Measurements from ENCODE around the gene C1QTNF1. TPM values are rescaled to one million over a fixed set of nuclear protein-coding genes. Genes with fewer than 3 reads are reported as not detected.

Gene C1QTNF1
- total and polyA plus RNA-seq, 9 of the 15 experiments (the other 6 are each of a cell fraction or from before 2014, with no cell fraction given), result 0.09 TPM; not detected in 8

DNA sequence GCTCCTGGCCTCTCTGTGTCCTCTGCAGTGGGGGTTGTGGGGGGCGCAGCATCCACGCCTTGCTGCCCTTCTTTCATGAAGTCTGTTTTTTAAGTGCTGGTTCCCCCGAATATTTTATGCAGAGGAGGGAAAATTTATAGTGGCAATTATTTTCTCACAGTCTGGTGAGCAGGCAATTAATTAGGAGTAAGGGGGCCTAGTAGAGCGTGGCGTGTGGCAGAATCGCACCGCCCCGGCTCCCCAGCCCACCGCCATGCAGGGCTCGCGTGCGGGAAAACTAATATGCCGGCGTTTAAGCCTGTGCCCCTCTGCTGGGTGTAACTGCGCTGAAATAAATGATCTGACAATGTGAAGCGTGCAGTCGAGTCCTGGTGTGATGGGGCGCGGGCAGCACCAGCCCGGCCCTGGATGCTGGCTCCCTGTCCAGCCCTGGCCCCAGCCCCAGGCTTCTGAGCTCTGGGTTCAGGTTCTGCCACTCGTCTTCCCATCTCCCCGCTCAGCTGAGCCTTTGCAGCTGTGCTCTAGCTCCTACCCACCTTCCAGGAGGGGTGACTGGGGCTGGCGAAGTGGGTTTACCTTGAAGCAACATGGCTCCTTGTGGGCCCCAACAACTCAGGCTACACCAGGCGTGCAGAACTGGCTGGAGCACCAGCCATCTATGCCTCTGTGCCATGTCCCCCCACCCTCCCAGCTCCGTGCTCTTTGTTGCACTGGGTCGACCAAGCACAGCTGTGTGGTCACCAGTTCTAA, 64.5 kb downstream of the C1QTNF1 start:
- Histone ChIP-seq H3K27ac (ENCODE audit: extremely low read depth, low read depth, low read length) (no peak overlapping the region), H3K36me3 (ENCODE audit: control insufficient read depth, insufficient read depth, low read length) (peaks cover 36% of the 10 kb centered on the region; the same call in 1 of the 3 replicates), H4K20me1 (replicated peaks; ENCODE audit: control insufficient read depth, insufficient read depth, low read length) (peaks cover 20% of the 10 kb centered on the region), H3K27me3 (ENCODE audit: control insufficient read depth in 2 of 2, insufficient read depth in 2 of 2, low read length in 2 of 2) (peaks cover 2 to 16% of the 10 kb centered on the region in 2 experiments; a peak in 3 of 5 replicates), H2AFZ (ENCODE audit: low read depth, low read length) (no peak overlapping the region), H3K9me1 (ENCODE audit: control insufficient read depth, insufficient read depth, low read length) (peaks cover 5% of the 10 kb centered on the region), H3K79me2 (ENCODE audit: control insufficient read depth, insufficient read depth, low read length) (no peaks in the 10 kb centered on the region), H3K9me3 (replicated peaks; ENCODE audit: control insufficient read depth, insufficient read depth, low read depth, low read length) (no peaks in the 10 kb centered on the region), H3K9ac (ENCODE audit: insufficient read depth in 1 of 2, low read depth in 2 of 2, low read length in 2 of 2) (no peak overlapping the region; a peak in 1 of 4 replicates), H3K4me1 (replicated peaks in 1 of 2; ENCODE audit: control insufficient read depth in 2 of 2, insufficient read depth in 2 of 2, low read length in 2 of 2) (peaks cover 0 to 35% of the 10 kb centered on the region in 2 experiments; a peak in 2 of 5 replicates), H3K4me3 (no peak overlapping the region), H3K4me2 (ENCODE audit: insufficient read depth, low read length) (no peak overlapping the region)
- ATAC-seq (no peak), DNase-seq (ENCODE audit: extremely low read depth in 1 of 4, low spot score in 3 of 4) (no peak), FAIRE-seq (no peak)
- intact Hi-C loops (cut with micrococcal nuclease), result no loop called here
- ChIA-PET CTCF (ENCODE audit: low intra/inter-chr PET ratio) (interaction anchor here (0.7 to 2.1 kb wide), 5 partner anchors 23 to 305 kb away, joined by 3 to 8 read pairs (median 5); no protein-coding TSS in a partner anchor), POLR2A (interaction anchor here (1.0 kb wide), 1 partner anchor 13 kb away, joined by 3 read pairs; the partner anchor contains the start of gene ENGASE)
- in situ Hi-C loops (cut with MboI), result no loop called here
- WGBS (ENCODE audit: insufficient coverage, low coverage, missing lambda C conversion rate), result 74% methylated on average over 24 of the region's 26 CpGs
- peak; percentile 43; the same call in 1 of the 2 replicates for TF ChIP-seq POLR2G (IDR thresholded peaks at IDR 0.05; ENCODE audit: low read depth, low read length)
- no peak for TF ChIP-seq ZNF224 (CRISPR knock-in tag; IDR thresholded peaks at IDR 0.05)
- peak; percentile 24; the same call in 1 of the 2 replicates for TF ChIP-seq RBFOX2 (IDR thresholded peaks at IDR 0.05; ENCODE audit: low read depth, low read length)
- no TSS peak for BruUV-seq (replicated peaks)

DNA sequence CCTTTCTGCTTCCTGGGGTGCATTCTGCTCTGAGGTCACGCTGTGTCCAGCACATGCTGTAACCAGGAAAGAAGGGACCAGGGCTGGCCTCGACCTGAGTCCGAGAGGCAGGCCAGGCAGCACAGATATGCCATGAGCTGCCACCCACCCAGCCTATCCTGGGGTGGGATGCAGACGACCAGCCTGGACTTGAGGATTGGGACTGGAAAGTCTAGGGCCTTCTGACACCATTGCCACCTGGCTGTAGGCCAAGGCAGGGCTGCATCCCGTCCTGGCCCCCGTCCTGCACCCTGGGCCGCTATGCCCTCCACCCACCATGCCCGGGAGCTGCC, 65.0 kb downstream of the C1QTNF1 start:
- Histone ChIP-seq H3K9me1 (ENCODE audit: control insufficient read depth, insufficient read depth, low read length) (peaks cover 5% of the 10 kb centered on the region), H3K36me3 (ENCODE audit: control insufficient read depth, insufficient read depth, low read length) (peaks cover 31% of the 10 kb centered on the region; the same call in 1 of the 3 replicates), H3K4me3 (no peak overlapping the region), H3K79me2 (ENCODE audit: control insufficient read depth, insufficient read depth, low read length) (no peaks in the 10 kb centered on the region), H2AFZ (ENCODE audit: low read depth, low read length) (no peak overlapping the region), H3K27me3 (ENCODE audit: control insufficient read depth in 2 of 2, insufficient read depth in 2 of 2, low read length in 2 of 2) (peaks cover 2 to 21% of the 10 kb centered on the region in 2 experiments; a peak in 3 of 5 replicates), H3K4me2 (ENCODE audit: insufficient read depth, low read length) (no peak overlapping the region), H4K20me1 (replicated peaks; ENCODE audit: control insufficient read depth, insufficient read depth, low read length) (peaks cover 20% of the 10 kb centered on the region), H3K9me3 (replicated peaks; ENCODE audit: control insufficient read depth, insufficient read depth, low read depth, low read length) (no peaks in the 10 kb centered on the region), H3K9ac (ENCODE audit: insufficient read depth in 1 of 2, low read depth in 2 of 2, low read length in 2 of 2) (no peak overlapping the region; a peak in 1 of 4 replicates), H3K4me1 (replicated peaks in 1 of 2; ENCODE audit: control insufficient read depth in 2 of 2, insufficient read depth in 2 of 2, low read length in 2 of 2) (peaks cover 0 to 36% of the 10 kb centered on the region in 2 experiments; a peak in 2 of 5 replicates), H3K27ac (ENCODE audit: extremely low read depth, low read depth, low read length) (no peak overlapping the region)
- FAIRE-seq (no peak), DNase-seq (ENCODE audit: extremely low read depth in 1 of 4, low spot score in 3 of 4) (no peak), ATAC-seq (no peak)
- CTCF ChIA-PET (ENCODE audit: low intra/inter-chr PET ratio), result interaction anchor here (0.7 kb wide), 1 partner anchor 304 kb away, joined by 3 read pairs; no protein-coding TSS in a partner anchor
- WGBS (ENCODE audit: insufficient coverage, low coverage, missing lambda C conversion rate), result 55% methylated on average over 7 of the region's 8 CpGs
- in situ Hi-C loops (cut with MboI), result no loop called here
- BruUV-seq (replicated peaks), result no TSS peak
- no peak for TF ChIP-seq MXI1 (IDR thresholded peaks at IDR 0.05; ENCODE audit: low read depth, low read length)
- peak; percentile 40; the same call in 1 of the 2 replicates for TF ChIP-seq NFIC (IDR thresholded peaks at IDR 0.05)
- no peak for TF ChIP-seq ZC3H11A (IDR thresholded peaks at IDR 0.05; ENCODE audit: low read depth, low read length)
- no peak for TF ChIP-seq TRIM24 (IDR thresholded peaks at IDR 0.05)
- intact Hi-C loops (cut with micrococcal nuclease), result no loop called here
- POLR2A ChIA-PET, result no interaction called here

Measured in K562 (cell line).